ENCODE results near the gene ZP2.
"Not testable (repeated sequence)": the region's sequence is repeated elsewhere in the genome, so short reads cannot be mapped to it uniquely, and the experiment has no call there.

ZP2 gene

DNA sequence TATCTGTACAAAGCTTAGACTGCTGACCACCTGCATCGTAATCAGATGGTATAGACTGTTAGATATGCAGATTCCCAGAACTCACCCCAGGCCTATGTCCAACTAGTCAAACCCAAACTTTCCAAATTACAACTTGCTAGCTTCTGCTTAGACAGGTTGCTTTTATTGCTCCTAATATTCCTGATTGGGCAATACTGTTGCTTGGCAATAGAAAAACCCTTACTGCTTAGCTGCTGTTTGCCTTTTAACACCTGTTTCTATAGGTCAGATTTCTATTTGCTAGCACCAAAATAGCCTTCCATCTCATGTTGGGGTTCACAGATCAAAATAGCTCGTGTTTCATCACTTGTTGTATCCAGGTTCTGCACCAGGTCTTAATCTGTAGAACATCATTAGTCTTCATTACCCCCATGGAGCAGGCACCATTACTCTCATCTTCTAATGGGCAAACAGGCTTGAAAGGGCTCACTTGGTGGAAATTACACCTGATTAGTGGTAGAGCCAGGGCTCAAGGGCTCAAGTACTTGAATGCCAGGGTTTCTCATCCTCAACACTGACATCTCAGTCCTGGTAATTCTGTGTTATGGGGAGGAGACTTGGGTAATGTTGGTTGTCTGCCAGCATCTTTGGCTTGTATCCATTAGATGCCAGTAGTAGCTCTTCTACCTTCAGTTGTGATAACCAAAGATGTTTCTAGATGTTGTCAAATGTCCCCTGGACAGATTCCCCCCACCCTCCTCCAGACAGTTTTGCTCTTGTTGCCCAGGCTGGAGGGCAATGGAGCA is 2.7 kb downstream of the ZP2 start:
- DNase-seq = no peak

DNA sequence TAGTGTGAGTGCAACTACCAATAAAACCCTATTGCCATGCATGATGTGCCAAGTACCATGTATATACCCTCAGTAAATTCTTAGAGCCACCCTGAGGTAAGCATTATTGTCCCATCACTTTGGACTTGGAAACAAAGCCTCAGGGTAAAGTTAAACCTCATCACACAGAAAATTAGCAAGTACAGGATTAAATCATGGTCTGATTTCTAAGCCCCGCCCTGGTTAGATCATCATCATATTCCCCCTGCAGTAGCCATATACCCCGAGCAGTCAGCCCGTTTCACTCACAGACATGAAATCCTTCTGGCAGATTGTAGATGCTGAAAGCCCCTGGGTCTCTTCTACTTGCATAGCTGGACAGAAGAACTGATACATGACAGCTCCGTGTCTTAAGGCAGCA is 4.8 kb downstream of the ZP2 start:
- DNase-seq = no peak

DNA sequence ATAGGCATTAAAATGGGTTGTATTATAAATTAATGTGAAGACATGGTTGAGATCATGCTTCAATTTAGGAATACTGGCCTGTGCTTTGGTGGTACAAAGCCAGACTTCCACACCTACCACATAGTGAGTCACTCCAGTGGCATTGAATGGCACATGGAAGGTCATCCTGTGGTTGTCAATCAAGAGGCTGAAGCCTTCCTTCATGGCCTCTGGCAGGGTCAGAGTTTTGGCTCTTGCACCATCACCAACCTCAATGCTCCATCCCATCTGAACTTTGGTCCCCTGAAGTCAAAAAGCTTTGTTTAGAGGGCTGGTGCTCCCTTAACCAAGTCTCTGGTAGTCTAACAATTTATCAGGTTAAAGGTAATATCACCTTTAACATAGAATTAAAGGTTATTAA is 6.1 kb downstream of the ZP2 start:
- DNase-seq = no peak

DNA sequence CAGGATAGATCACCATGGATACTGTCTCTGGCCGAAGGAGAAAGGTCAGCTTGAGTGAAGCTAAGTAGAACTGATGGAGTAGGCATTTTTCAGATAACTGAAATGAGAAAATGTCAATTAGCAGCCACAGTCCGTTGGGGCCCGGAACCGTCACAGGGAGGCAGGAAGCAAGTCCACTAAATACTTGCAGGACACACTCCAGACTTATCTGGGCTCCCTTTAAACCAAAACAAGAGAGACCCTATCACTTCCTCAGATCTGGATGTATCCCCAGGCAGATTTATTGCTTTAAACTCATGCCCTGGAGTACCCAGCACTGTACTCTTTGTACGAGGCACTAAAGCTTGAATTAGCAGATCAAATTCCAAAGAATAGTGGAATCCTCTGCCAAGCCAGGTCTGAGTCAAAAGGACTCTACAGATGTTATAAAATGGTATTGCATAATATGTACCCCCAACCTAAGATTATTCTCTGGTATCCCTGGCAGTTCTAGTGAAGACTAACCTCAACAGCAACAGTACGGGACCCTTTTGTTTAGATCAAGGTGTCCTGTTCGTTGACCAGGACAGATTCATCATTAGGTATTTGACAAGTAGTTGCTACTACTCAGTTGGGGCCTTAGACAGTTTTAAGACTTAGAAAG is 8.1 kb downstream of the ZP2 start:
- no peak for DNase-seq

DNA sequence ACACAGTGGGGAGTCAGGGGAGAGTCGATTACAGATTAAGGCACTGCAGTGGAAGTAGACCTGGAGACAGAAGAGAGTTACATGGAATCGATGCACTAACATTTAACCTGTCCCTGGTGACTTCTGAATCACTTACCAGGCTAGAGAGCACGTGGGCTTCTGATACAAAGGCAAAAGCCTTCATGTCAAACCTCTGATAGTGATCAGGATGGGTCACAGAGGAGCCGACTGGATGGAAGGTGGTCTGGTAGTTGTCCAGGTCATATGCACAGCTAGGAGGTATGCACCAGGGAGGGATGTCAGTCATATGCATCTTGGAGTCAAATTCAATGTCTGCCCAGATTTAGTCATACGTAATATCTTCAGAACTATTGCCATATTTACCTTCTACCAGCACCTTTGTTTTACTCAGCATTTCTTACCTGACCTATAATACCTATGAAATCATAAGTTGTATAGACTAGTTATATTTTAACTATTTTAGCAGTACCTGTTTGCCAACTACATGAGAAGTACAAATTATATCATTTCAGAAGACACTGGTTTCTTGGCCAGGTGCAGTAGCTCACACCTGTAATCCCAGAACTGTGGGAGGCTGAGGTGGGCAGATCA is 11.7 kb downstream of the ZP2 start:
- no peak for DNase-seq

DNA sequence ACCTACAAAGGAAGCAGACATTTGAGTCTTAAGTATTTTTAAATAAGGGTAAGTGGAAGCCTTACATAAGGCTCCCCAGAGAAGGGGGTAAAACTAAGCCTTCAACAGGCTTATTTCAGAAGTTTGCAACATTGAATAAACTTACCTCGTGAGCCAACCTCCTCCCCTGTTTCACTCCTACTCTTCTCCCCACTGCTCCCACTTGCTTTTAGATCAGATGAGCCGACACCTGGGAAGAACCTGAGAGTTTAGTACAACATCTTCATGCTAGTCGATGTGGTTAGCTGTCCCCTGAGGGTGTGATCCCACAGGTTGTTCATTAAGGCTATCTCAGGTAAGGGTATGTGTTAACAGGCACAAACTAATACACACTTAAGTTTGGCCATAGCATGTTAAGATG is 13.8 kb downstream of the ZP2 start:
- DNase-seq = no peak

DNA sequence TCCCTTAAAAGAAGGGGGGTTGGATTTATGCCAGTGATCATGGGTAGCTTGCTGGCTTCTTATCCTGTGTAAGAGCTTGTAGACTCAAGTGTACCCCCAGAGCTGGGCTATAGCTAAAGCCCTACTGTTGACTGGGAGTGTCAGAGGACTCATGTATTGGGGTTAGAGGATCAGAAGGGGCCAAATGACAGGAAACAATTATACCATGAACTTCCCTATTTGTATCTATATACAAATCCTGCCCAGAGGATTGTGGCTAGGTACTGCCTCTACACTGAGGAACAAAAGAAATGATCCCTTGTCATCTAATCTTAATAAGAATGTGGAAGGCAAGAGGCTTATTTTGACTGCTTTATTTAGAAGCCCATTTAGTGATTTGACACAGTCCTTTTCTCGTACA is 14.3 kb downstream of the ZP2 start:
- no peak for DNase-seq

DNA sequence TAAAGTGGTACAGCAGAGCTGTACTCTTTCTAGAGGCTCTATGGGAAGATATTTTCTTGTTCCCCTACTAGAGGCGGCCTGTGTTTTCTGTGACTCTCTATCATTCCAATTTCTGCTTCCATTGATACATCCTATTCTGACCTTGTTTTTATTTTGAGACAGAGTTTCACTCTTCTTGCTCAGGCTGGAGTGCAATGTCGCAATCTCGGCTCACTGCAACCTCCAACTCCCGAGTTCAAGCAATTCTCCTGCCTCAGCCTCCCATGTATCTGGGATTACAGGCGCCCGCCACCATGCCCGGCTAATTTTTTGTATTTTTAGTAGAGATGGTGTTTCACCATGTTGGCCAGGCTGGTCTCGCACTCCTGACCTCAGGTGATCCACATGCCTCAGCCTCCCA is 16.0 kb downstream of the ZP2 start:
- DNase-seq = not testable (repeated sequence)

DNA sequence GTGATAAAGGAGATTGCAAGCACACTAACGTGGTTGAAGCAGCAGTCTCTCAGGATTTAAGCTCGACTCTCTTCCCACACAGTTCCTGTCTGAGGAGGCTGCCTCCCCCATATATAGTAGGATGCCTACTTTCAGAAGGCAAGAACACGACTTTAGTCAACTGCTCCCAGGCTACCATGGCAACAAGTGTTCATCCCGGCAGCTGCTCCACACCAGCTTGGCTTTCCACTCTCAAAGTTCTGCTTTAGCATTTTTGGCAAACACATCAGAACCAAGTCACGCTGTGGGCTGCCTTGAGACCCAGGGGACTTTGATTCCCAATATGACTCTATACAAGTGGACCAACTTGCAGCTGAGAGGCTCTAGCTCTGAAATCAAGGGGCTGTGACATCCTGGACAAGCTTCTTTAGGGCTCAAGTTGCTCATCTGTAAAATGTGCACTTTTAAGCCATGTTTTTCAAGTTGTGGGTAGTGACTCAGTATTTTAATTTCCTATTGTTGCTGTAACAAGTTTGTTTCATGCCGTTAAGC is 16.5 kb downstream of the ZP2 start:
- DNase-seq = no peak

DNA sequence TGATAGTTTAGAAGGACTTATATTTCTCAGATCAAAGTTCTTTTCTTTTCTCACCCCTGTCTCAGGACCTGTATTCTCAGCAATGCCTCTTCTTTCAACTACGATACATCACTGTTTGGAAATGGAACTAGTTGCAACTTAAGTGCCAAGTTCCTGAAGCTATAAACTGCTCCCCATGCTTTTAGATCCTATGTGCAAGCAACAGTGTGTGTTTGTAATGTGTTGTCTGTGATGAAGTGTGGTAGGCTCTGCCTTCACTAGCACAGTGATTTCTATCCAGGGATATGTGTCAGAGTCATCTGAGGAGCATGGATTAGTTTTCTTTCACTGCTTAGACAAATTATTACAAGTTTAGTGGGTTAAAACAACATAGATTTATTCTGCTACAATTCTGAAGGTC is 18.4 kb downstream of the ZP2 start:
- no peak for DNase-seq

DNA sequence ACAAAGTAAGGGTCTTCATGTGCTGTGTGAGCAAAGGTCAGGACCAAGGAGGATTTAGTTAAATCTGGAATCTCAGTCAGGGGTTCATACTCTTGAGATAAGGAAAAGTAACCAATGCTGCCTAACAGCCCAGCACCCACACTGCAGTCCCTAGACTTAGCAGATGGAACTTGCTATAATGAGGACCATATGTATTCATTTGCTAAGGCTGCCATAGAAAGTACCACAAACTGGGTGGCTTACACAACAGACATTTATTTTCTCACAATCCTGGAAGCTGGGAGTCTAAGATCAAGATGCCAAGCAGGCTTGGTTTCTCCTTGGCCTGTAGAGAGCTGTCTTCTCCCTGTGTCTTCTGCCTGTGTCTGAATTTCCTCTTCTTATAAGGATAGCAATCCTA is 20.8 kb downstream of the ZP2 start:
- DNase-seq = no peak

DNA sequence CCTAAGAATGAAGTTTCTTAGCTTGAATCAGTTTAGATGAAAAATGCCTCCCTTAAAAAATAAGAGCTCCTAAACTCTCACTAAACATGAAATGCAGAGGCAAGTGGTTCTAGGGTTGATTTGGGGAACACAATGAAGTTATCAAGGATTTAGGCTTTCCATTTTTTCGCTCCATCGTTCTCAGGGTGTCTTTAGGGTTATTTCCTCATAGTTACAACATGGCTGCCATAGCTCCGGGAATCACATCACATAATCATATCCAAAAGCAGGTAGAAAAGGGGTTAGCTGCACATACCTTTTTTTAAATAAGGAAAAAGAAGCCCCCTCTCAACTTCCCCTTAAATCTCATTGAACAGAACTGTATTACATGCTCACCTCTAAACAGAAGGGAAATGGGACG is 21.4 kb downstream of the ZP2 start:
- DNase-seq = no peak

DNA sequence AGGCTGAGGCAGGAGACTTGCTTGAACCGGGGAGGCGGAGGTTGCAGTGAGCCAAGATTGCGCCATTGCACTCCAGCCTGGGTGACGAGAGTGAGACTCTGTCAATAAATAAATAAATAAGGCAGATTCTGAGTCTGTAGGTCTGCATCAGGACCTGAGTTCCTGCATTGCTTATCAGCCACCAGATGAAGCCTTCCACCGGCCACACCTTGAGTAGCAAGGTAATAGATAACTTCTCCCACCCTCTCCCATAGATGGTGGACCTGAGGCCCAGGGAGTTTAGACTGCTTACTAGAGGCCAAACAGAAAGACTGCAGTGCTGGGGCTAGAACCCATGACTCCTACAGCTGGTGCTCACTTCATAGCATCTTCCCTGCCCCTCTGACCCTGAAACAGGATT is 22.1 kb downstream of the ZP2 start:
- DNase-seq = no peak

DNA sequence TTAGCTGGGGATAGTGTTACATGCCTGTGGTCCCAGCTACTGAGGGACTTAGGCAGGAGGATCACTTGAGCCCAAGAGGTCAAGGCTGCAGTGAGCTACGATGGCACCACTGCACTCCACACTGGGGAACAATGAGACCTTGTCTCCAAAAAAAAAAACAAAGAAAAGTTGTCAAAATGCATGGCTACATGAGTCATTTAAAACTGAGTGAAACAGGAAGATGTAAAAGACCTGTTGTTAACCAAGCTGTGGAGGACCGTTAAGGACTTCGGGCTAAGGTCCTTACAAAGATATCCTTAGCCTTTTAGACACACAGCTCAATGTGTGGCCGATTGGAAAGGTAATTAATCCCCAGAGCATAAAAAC is 25.1 kb downstream of the ZP2 start:
- no peak for DNase-seq

DNA sequence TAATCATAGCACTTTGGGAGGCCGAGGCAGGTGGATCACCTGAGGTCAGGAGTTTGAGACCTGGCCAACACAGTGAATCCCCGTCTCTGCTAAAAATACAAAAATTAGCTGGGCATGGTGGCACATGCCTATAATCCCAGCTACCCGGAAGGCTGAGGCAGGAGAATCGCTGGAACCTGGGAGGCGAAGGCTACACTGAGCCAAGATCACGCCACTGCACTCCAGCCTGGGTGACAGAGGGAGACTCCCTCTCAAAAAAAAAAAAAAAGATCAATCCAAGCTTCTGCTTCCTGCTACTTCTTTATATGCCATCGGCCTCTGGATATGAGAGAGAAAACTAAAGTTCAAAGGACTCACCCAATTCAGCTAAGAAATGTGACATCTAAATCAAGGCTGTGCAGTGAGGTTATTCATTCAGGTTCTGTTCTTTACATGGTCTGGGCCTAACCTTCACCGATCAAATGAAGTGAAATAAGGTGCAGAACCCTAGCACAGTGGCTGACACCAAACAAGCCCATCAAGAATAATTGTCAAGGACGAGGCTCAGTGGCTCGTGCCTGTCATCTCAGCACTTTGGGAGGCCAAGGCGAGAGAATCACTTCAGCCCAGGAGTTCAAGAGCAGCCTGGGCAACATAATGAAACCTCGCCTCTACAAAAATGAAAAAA is 25.6 kb downstream of the ZP2 start:
- DNase-seq = no peak

DNA sequence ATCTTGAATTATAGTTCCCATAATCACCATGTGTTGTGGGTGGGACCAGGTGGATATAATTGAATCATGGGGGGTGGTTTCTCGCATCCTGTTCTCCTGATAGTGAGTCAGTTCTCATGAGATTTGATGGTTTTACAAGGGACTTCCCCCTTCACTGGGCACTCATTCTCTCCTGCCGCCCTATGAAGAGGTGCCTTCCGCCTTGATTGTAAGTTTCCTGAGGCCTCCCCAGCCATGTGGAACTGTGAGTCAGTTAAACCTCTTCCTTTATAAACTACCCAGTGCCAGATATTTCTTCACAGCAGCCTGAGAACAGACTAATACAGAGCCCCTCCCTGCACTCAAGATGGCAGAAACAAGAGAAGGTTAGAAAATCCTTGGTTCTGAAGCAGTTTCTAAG is 26.5 kb downstream of the ZP2 start:
- DNase-seq = no peak

DNA sequence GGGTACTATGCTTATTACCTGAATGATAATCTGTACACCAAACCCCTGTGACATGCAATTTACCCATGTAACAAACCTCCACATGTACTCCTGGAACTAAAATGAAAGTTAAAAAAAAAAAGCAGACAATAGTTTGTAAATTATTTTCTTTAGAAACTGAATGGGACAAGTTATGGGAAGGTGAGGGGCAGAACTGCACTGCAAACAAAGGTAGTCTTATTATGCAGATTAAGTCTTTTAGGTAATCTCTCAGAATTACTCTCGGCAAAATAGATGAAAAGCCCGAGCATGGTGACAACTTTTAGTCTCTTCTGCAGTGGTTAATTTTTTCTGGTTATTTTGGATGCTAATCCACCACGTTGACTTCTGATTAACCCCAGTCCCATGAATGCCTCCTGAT is 27.4 kb downstream of the ZP2 start:
- DNase-seq = no peak

DNA sequence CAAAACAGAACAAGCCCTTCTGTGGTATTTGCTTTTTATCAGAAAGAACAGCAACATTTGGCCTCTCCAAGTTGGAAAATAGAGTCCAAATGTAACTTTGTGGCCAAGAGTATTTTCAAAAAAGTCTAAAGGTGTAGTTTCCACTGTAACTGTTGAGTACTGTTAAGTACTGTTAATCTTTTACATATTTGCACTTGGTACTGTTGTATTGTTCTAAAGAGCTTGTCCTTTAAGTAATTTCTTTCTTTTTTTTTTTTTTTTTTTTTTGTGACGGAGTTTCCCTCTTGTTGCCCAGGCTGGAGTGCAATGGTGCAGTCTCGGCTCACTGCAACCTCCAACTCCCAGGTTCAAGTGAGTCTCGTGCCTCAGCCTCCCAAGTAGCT is 31.4 kb downstream of the ZP2 start:
- DNase-seq = no peak

DNA sequence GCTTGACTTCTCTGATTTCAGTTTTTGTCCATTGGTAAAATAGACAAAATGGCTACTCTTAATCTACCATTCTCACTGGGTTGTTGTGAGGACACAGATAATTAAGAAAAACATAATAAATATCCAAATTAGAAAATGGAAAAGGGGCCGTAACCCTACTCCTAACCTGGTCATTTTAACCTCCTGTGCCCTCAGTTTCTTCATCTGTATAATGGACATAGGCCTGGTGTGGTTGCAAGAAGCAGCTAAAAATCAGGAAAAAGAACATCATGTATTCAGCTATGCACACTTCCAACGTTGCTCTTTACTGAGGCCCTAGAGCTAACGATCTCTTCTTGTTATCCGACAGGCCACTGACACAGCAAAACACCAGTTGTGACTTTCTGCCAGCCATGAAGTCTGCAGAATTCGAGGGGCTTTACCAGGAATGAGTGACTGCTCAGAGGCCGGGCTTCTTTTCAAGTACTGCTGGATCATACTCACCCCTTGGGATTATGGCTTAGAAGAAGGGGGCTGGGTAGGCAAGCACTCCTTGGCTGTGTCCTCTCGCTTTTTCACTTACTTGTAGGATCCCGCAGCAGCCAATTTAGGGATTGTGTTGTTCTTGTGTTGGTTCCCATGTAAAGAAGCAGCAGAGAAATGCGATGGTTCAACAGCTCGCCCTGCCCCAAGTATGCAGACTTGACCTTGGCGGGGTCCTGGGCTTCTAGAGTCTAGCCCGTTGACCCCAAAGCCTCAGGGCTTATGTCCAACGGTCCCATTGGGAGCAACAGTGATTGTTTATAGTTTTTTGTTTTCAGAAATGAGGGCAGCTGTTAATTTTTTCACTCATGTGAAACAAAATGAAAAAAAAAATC is 32.0 kb downstream of the ZP2 start:
- DNase-seq = no peak

DNA sequence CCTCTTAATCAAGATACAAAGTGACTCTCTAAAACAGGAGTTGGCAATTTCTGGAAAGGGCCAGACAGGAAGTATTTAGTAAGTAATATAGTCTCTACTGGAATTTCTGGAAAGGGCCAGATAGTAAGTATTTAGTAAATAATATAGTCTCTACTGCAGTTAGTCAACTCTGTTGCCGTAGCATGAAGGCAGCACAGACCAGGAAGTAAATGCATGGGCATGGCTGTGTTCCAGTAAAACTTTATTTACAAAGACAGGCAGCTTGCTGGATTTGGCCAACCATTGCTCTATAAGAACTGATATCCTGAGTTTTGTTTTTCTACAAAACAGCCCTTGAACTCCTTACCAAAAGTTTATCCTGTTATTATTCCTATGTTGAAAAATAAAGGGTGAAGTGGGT is 36.0 kb downstream of the ZP2 start:
- no peak for DNase-seq

DNA sequence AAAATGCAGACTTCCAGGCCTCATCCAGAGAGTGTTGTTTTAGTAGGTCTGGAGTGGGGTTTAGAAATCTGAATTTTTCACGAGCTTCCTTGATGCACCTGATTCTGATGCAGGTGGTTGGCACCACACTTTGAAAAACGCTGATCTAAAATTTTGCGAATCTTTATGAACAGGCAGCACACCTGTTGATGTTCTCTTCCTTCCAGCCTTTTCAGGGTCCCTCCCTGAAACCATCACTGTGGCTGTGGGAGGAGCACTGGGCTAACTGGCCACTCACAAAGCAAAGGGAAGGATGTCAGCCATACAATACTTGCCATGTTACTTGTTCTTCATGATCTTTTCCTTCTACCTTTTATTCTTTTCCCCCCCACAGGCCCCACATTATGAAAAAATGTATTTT is 38.7 kb downstream of the ZP2 start:
- no peak for DNase-seq

DNA sequence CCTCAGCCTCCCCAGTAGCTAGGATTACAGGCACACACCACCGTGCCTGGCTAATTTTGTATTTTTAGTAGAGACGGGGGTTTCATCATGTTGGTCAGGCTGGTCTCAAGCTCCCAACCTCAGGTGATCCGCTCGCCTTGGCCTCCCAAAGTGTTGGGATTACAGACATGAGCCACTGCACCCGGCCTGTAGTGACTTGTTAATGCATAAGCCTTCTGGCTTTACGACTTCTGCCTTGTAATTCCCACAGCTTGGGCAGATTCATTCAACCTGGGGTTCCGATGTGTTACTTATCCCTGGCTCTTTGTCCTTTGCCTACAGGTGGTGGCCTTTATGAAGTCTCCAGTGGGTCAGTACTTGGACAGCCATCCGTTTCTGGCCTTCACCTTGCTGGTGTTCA is 41.3 kb downstream of the ZP2 start:
- DNase-seq = not testable (repeated sequence)

Measured in activated CD4-positive, alpha-beta T cell treated with anti-CD3 and anti-CD28 coated beads for 4 hours (primary cell).